HG02588 (cell line): ENCODE results near the gene FAM168B.
A peak's percentile ranks its signal among the peaks of the same experiment; 100 is the strongest.
"Not testable (repeated sequence)": the region's sequence is repeated elsewhere in the genome, so short reads cannot be mapped to it uniquely, and the experiment has no call there.

Source experiments
- ATAC-seq: cut with Tn5 transposase; IDR thresholded peaks from one replicate; pipeline ENCODE4 v1.9.1; 2021; ENCODE audit warnings: mild to moderate bottlenecking, moderate library complexity; ENCODE audit not compliant: unreplicated experiment

The FAM168B gene

GRCh38 chr2:131093006-131093695, at the start of gene FAM168B:
TSS of gene FAM168B (minus strand) at chr2:131093460. CDS start at chr2:131082646, 10,814 bp downstream.
- ATAC-seq = peak; percentile 83

GRCh38 chr2:131142849-131143248, 49.6 kb upstream of the FAM168B start:
- no peak for ATAC-seq

- ATAC-seq = no peak
These were observed 47.3 kb upstream of the FAM168B start for GRCh38 chr2:131140581-131140980.

- ATAC-seq = no peak
These were observed 39.5 kb upstream of the FAM168B start for GRCh38 chr2:131132729-131133128.

- ATAC-seq = no peak
These were observed 37.0 kb upstream of the FAM168B start for GRCh38 chr2:131130298-131130596.

GRCh38 chr2:131127981-131128380, 34.7 kb upstream of the FAM168B start:
- no peak for ATAC-seq

- no peak for ATAC-seq
These were observed 33.8 kb upstream of the FAM168B start for GRCh38 chr2:131127076-131127475.

DNA sequence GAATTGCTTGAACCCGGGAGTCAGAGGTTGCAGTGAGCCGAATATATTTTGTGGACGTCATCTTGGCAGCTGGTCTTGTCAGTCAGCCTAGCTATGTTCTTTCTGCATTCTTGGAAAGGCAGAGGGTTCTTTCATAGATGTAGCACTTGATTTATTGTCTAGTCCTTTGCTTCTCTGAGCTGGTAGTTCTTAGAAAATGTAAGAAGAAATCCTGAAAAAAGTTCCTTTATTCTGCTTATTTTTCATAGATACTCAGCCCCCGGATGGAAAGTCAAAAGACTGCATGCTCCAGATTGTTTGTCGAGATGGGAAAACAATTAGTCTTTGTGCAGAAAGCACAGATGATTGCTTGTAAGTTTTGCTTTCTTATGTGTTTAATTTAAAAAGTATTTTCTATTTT, 33.2 kb upstream of the FAM168B start:
- no peak for ATAC-seq

GRCh38 chr2:131125195-131125757, 32.0 kb upstream of the FAM168B start:
- ATAC-seq = no peak

DNA sequence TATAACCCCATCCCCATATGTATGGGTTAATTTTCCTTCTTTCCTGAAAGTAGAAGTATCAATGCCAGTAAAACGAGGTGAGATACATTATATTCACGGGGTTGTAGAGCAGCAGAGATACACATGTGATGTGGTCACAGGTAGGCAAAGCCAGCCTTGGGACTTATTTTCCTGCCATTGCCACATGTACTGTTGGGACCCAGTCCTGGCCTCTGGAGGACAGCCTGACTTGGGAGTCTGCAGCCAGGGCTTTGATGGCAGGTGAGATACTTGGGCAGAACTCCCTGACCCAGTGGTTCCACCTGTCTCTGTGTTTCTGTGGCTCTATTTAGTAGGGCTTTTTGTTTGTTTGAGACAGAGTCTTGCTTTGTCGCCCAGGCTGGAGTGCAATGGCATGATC, 29.9 kb upstream of the FAM168B start:
- no peak for ATAC-seq

DNA sequence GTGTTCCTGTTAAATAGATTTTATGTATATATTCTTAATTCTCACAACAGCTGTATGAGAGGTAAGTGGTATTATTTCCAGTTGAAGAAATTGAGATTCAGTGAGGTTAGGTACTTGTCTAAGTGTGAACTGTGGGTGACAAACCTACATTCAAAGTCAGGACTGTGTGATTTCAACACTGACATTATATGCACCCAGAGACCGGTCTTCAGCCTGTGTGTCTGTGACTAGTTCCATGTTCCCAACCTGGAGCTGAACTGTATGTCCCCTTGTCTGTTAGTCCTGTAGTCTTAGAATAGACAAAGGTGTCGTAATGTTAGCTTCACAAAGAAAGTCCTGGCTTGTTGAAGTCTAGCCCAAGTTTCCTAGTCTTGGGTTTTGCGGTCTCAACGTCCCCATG, 29.2 kb upstream of the FAM168B start:
- ATAC-seq = no peak

DNA sequence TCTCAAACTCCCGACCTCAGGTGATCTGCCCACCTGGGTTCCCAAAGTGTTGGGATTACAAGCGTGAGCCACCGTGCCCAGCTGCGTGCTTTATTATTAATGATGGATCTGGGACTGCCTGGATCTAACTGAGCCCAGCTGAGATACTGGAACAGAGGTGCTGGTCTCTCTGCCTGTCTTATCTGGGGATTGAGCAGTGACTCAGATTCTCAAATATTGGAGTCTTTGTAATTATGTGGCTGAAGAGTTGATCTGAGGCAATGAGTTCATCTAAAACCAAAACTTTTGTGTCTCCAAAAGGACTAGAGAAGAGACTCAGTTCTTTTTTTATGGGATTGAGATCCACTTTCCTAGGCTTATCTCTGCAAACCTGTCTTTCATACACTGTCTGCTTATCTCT, 28.2 kb upstream of the FAM168B start:
- ATAC-seq = no peak

- ATAC-seq = no peak
These were observed 27.6 kb upstream of the FAM168B start for GRCh38 chr2:131120815-131121317.

GRCh38 chr2:131115752-131116151, 22.5 kb upstream of the FAM168B start:
- ATAC-seq = no peak

- not testable (repeated sequence) for ATAC-seq
These were observed 21.7 kb upstream of the FAM168B start for GRCh38 chr2:131114950-131115349.

GRCh38 chr2:131113566-131114227, 20.4 kb upstream of the FAM168B start:
- no peak for ATAC-seq

DNA sequence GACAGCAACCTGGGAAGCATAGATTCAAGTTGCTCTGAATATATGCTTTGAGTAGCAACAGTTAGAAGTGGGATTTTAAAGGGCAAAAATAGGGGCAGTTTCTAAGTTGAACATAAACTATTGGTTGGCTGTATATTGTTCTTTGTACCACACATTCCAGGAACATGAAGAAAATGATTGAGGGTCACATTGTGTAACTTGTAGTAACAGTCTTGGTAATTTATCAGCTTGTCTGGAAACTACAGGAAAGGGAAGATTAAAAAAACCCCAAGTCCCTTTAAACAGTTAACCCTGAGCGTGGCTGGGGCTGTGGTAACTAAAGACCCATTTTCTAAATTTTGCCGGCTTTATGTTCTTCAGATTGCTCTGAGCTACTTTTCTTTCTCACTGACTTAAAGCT, 19.3 kb upstream of the FAM168B start:
- no peak for ATAC-seq

DNA sequence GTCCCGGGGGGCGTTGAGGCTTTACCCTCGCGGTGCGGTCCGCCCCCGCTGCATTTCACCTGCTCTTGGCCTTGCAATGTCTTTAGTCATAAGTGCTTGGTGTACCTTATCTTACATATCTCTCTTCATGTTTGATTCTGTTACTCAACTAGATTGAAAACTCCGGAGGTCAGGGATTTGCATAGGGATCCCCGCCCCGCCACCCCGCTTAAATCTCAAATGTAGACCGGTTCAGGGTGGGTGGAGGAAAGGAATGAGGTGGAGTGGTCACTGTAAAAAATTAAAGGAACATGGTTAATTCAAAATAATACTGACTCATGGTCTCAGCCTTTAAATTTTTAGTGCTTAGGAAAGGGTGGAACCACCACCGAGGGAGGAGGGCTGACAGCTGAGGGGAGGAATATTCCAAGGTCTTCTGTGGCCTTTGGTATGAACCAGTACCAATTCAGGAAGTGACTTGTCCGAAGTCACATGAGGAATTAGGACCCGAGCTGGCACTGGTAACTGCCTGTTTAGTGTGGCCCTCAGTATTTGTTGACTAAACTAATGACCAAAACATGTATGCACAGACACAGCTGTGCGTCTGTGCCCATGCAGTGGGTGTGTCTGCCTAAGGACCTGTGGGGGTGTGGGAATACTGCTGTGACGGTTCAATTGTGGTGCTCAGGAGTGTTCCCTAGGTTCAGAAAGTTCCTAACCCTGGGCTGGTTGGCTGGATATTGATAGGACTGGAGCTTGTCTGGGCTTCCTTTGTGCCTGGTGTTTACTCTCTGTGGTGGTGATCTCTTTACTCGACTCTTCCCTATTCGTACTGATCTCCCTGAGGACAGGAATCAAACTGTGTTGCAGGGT, 12.9 kb upstream of the FAM168B start:
- ATAC-seq = peak; percentile 36

- peak; percentile 75 for ATAC-seq
These were observed 12.1 kb upstream of the FAM168B start, which contains the start of gene PLEKHB2 for GRCh38 chr2:131105156-131105949. TSS of gene PLEKHB2 (plus strand) at chr2:131105336. CDS start at chr2:131120942, 15,606 bp downstream.

- peak; percentile 69 for ATAC-seq
These were observed 11.4 kb upstream of the FAM168B start for GRCh38 chr2:131104487-131105155.
